Mammary microvascular endothelial cell (primary cell): Measurements from ENCODE around the gene ATOSA. TPM values are rescaled to one million over a fixed set of nuclear protein-coding genes. Genes with fewer than 3 reads are reported as not detected.

Experiments
- total RNA-seq: library from RNA; depleted of rRNA; stranded (reverse); fragments of >200 nt; gene quantifications from 2 replicates; pipeline ENCODE4 v1.2.3, GENCODE V29; 2015

Gene ATOSA, protein sequence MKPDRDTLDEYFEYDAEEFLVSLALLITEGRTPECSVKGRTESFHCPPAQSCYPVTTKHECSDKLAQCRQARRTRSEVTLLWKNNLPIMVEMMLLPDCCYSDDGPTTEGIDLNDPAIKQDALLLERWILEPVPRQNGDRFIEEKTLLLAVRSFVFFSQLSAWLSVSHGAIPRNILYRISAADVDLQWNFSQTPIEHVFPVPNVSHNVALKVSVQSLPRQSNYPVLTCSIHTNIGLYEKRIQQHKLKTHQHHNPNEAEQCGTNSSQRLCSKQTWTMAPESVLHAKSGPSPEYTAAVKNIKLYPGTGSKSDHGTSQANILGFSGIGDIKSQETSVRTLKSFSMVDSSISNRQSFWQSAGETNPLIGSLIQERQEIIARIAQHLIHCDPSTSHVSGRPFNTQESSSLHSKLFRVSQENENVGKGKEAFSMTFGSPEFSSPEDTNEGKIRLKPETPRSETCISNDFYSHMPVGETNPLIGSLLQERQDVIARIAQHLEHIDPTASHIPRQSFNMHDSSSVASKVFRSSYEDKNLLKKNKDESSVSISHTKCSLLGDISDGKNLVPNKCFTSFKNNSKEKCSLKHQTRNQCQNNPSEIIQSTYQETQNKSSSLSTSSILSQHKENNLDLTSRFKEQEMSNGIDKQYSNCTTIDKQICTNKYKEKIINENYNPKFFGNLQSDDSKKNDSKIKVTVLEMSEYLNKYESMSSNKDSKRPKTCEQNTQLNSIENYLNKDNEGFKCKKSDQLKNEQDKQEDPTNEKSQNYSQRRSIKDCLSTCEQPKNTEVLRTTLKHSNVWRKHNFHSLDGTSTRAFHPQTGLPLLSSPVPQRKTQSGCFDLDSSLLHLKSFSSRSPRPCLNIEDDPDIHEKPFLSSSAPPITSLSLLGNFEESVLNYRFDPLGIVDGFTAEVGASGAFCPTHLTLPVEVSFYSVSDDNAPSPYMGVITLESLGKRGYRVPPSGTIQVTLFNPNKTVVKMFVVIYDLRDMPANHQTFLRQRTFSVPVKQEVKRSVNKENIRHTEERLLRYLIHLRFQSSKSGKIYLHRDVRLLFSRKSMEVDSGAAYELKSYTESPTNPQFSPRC
- 14.1 and 16.5 TPM in 2 replicates for total RNA-seq

DNA sequence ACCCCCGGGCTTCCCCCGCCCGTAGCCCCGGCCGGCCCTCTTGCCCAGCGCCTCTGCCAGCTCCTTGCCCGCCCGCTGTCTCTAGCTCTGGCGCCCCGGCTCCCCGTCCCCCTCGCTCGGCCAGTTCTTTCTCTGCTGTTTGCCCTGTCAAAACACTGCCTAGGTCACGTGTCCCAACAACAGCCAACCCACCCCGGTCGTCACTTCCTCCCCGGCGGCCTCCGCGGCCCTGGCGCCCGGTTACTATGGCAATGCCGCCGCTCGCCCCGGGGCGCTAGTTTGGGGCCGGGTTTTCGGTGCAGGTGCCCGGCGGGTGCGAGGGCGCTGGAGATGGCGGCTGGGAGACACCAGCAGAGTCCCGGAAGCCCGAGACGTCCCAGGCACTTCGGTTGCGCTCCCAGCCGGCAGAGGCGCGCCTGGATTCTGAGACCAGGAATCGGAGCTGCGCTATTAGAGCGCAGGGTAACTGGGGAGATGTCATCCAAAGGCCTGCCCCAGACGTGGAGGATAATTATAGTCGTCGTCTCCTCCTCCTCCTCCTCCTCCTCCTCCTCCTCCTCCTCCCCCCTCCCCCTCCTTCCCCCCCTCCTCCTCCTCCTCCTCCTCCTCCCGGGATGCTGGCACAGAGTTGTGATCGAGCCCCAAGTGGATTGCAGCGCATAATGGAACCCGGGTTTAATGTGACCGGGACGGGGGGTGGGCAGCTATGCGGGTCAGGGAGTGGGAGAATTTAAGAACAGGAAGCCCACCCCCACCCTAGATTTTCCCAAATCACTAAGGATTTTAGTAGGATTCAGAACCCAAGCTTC, at the start of gene ATOSA:
Gene ATOSA (minus strand): TSS at position 157 of the 809 bp plus-strand sequence. CDS start 1,367 bp downstream, outside the sequence.

Other genes starting within 250 kb of the ATOSA start
- gene MYO5A, start 150.5 kb downstream of the ATOSA start, total RNA-seq, result 85.3 and 89.0 TPM in 2 replicates
- gene ARPP19, start 110.4 kb downstream of the ATOSA start, total RNA-seq, result 125 and 144 TPM in 2 replicates
- not detected in 2 replicates for gene ONECUT1, start 110.9 kb upstream of the ATOSA start, total RNA-seq